Measurements from ENCODE around the gene TTC14.
"Not testable (repeated sequence)": the region's sequence is repeated elsewhere in the genome, so short reads cannot be mapped to it uniquely, and the experiment has no call there.

The TTC14 gene, protein sequence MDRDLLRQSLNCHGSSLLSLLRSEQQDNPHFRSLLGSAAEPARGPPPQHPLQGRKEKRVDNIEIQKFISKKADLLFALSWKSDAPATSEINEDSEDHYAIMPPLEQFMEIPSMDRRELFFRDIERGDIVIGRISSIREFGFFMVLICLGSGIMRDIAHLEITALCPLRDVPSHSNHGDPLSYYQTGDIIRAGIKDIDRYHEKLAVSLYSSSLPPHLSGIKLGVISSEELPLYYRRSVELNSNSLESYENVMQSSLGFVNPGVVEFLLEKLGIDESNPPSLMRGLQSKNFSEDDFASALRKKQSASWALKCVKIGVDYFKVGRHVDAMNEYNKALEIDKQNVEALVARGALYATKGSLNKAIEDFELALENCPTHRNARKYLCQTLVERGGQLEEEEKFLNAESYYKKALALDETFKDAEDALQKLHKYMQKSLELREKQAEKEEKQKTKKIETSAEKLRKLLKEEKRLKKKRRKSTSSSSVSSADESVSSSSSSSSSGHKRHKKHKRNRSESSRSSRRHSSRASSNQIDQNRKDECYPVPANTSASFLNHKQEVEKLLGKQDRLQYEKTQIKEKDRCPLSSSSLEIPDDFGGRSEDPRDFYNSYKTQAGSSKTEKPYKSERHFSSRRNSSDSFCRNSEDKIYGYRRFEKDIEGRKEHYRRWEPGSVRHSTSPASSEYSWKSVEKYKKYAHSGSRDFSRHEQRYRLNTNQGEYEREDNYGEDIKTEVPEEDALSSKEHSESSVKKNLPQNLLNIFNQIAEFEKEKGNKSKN

DNA sequence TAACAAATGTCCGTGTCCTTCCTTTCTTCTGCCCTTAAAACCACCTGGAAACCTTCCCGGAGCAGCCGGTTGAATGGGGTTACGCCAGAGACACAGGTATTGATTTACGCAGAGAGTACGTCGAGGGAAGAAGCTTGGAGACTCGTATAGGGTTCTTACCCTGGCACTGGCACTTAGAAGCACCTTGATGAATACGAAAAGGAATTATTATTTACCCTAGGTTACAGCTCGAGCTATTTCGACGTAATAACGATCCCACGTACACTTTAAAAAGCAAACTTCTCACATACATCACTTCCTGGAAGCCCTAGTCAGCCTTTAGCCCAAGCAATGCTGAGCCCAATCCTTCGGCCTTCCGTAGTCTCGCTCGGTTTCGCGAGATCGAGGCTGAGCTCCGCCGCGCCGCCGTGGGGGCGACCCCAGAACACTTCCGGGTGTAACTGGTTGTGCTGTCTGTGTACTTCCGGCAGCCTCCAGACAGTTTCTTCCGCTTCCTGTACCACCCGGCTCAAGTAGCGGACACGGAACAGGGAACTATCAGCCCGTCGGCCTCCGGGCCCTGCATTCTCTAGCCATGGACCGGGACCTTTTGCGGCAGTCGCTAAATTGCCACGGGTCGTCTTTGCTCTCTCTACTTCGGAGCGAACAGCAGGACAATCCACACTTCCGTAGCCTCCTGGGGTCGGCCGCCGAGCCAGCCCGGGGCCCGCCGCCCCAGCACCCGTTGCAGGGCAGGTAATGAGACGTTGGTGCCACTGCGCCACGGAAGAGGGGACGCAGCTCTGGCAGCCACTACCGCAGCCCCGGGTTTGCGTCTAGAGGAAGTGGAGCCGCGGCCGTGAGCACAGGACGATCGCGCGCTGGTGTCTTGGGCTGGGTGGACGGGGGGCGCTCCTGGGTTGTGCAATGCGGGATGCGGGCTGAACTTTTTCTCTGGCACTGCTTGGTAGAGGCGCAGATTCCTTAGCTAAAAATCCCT lies at the start of gene TTC14:
Gene TTC14, plus strand, starts transcription at position 476 of the 979 bp plus-strand sequence. Its CDS starts 99 bp downstream, at position 575.
- peak; percentile 91 for DNase-seq

DNA sequence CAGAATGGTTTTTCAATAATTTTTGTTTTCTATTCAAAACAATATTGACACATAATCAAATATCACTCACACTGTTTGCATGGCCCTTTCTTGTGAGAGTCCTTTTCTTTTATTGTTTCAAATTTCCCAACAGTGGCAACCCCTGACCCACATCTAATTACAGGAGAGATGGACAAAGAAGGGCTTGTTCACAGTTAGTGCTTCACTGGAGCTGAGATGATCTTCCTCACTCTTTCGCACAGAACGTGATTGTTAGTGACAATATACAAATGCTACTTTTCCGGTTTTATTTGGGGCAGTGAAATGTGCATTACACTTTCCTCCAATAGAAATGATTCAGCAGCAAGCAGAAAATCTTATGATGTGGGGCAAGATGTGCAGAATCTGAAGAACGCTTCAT lies 38.6 kb upstream of the TTC14 start:
- no peak for DNase-seq

DNA sequence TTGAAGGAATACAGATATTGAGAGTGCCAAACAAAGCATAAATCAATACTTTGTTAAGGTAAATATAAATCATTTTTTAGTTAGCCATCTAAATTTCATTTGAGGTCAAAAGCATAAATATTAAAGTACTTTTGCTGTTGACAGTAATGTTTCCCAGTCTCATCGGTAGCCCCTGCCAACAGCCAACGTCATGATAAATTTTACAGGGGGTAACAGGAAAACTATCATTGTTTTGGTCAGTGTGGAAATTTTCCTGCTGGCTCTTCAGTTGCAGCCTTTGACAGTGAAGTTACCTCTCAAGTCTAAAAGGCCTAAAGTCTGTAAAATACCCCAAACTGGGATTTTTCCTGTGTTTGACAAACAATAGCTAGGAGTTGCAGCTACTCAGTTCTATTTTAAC lies 37.3 kb upstream of the TTC14 start:
- no peak for DNase-seq

DNA sequence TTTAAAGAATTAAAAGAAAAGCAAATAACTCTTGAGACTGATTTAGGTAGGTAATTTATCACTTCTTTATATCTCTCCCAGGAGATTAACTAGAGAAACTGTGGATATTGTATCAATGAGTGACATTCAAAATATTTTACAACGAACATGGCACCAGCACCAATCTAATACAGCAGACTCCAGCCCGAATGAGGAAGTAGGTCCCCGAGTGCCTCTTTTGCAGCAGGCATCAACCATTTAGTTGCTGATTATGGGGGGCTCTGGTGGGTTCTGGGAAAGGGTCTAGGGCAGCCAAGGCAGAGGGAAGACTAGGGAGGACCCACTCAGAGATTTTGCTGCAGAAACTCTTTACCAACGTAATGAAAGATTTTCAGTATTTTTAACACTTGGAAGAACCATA lies 31.7 kb upstream of the TTC14 start:
- DNase-seq = no peak

DNA sequence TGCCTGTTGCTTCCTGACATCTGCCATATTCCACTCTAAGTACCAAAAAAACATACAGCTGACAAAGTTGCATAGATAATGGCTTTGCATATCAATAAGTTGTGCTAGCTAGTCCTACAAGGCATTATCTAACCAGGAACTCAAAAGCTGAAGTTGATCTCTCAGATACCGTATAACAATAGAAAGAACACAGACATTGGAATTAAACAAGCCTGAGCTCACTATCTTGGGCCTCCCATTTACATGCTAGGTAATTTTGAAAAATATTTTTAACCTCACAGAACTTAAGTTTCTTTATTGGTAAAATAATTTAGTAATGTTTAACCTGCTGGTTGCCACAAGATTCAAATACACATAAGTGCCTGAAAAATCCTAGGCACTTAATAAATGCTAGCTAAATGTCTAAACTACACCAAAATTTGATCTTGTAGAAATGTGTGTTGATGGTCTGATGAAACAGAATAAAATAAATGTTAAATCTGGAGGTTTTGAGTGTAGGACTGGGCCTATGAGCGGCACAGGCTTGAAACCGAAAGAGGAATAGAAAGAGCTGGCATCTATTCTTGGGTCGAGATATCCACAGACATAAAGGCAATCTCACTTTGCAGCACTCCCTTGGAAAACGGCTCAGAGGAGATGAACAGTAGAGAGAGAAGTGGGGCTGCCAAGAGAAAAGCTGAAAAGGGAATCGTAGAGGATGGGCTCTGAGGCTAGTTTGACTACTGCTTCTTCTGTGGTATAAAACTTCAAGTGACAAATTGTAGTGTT lies 29.9 kb upstream of the TTC14 start:
- DNase-seq = no peak

DNA sequence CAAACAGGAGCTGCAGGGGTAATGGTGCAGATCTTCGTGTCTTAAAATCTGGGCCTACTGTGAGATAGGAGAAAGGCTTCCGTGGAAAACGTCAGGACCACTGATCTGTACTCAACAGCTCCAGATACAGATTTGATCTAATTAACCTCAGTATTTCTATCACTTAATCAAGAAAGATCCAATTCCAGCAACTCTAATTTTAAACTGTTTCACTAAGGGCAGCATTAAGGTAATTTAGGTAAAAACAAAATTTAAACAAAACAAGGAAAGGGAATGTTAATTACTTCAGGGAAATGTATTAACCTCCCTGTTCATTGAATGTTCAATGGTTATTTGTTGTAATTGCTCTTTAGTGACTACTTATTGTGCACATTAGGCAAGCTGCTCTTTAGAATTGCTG lies 26.4 kb upstream of the TTC14 start:
- DNase-seq = no peak

DNA sequence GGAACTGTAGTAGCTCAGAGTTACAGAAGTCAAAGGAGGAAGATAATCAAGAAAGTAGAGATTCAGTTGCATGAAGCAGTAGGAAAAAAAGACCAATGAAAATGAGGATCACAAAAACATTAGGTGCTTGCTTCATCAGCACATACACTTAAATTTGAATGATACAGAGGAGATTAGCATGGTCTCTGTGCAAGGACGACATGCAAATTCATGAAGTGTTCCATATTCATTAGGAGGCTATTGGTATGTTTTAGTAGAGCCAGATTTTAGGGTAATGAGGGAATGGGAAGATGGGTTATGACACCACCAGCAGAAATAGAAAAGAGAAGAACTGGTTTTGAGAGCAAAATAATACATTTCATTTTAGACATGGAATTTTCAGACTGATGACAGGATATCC lies 21.0 kb upstream of the TTC14 start:
- DNase-seq = no peak

DNA sequence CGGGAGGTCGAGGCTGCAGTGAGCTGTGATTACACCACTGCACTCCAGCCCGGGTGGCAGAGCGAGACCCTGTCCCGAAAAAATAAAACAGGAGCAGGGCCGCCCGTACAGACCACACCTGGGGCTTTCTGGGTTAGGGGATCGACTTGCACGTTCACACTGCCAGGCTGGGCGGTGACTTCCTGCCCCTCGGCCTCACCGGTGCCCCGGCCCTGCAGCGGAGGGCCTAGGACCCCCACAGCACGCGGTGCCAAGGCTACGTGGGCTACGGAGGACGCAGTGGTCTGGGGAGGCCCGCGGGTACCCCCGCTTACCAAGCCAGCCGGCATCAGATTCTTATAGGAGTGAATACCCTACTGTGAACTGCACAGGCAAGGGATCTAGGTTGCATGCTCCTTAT lies 11.6 kb upstream of the TTC14 start:
- DNase-seq = no peak

DNA sequence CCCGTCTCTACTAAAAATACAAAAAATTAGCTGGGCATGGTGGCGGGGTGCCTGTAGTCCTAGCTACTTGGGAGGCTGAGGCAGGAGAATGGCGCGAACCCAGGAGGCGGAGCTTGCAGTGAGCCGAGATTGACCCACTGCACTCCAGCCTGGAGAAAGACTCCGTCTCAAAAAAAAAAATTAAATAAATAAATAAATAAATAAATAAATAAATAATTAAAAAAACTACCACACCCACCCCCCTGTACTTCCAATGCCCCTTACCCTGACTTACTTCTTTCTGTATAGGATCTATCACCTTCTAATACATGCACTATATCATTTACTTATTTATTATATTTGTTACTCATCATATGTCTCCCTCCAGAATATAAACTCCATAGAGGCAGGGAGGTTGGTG lies 8.3 kb upstream of the TTC14 start:
- DNase-seq = not testable (repeated sequence)

DNA sequence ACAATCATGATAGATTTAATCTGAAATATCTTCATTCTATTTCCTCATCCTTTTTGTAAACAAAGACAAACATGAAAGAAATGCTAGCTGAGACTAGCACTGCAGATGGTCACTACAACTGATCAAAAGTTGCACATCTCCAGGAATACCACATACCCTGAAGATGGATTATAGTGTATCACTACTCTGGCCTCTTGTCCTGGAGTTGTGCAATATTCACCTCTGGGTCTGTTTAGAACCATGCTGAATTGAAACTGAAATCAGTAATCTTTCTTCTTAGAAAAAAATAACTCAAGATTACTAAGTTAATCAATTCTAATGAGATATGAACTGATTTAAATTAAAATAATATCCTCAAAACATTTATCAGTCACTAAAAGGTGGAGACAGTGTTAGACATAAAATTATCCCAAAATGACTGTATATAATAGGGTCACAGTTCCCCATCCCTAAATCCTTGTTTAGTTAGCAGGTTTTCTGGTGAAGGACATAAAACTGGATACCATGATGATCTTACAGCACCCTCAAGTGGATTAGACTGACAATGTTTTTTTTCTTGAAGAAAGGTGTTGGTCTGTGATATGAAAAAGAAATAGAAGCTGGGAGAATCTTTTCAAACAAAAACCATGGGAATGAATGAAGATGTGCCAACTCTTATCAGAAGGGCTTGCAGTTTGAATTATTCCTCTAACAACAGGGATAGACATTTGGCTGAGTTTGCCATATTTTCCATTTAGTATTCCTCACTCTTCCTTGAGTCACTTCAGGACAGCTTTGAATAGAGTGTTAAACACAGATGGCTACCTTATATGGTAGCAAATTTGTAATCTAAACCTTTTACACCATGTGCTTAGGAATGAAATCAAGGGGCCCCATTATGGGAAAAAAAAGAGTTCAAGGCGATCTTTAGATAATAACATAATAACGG lies 7.1 kb upstream of the TTC14 start:
- peak; percentile 40 for DNase-seq

DNA sequence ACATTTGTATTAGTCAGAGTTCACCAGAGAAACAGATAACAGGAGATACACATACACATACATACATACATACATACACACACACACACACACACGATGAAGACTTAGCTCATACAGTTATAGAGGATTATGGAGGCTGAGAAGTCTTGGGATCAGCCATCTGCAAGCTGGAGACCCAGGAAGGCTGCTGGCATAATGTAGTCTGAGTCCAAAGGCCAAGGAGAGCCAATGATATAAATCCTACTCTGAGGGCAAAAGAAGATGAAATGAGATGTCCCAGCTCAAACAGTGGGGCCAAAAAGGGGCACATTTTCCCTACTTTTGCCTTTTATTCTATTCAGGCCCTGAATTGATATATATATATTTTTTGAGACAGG lies 6.4 kb upstream of the TTC14 start:
- DNase-seq = no peak

DNA sequence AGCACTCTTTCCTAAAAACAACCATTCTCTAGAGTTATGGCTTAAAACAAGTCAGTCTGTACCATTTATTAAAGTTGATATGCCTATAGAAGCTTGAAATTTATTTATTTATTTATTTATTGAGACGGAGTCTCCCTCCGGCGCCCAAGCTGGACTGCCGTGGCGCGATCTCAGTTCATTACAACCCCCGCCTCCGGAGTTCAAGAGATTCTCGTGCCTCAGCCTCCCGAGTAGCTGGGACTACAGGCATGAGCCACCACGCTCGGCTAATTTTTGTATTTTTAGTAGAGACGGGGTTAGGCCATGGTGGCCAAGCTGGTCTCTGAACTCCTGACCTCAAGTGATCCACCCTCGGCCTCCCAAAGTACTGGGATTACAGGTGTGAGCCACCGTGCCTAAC lies 1.5 kb upstream of the TTC14 start:
- no peak for DNase-seq

DNA sequence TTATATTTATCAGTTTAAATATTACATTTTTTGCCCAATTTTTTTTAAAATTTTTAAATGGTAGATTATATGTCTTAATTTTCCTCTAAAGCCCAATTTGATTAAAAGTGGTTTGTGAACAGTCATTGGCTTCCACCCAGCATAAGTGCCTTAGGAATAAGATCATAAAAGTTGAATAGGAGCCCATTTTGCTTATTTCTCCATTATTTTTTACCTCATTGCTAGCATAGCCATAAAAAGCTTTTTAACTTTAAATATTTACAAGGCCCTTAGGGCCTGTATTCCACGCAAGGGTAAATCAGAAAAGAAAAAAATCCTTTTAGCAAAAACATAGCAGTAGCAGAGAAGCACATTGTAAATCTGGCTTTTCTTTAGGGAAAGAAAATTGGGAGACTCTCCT lies 9.0 kb downstream of the TTC14 start:
- no peak for DNase-seq

DNA sequence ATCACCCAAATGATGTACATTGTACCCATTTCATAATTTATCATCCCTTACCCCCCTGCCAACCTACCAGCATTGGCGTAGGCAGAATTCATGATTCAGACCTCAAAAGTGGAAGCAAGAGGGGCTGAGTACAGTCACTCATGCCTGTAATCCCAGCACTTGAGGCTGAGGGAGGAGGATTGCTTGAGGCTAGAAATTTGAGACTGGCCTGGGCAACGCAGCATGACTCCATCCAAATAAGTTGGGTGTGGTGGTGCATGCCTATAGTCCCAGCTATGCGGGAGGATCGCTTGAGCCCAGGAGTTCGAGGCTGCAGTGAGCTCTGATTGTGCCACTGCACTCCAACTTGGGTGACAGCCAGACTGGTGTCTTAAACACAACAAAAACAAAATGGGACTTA lies 10.4 kb downstream of the TTC14 start:
- DNase-seq = no peak

DNA sequence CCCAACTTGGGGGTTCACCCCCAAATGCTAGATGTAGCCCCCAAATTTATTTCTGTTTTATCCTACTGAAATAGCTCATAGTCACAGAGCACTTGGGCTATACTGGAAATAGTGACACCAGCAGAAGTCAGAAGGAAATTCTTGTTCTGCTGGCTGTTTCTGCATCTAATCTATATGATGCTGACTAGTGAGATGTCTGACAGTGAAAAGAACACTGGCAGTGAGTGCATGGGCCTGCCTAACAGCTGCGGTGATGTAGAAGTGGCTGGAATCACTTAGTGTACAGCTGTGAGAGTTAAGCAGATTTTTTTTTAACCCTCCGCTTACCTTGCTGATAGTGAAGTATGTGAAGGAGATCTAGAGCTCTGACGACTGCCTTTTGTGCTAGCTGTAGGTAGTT lies 14.0 kb downstream of the TTC14 start:
- DNase-seq = no peak

DNA sequence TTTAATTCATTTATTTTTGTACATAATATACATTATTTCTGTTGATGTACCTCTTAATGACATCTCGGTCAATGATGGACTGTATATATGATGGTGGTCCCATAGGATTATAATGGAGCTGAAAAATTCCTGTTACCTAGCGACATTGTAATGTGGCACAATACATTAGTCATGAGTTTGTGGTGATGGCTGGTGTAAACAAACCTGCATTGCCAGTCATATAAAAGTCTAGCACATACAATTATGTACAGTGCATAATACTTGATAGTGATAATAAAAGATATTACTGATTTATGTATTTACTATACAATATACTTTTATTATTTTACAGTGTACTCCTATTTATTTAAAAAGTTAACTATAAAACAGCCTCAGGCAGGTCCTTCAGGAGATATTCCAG lies 15.1 kb downstream of the TTC14 start:
- no peak for DNase-seq

DNA sequence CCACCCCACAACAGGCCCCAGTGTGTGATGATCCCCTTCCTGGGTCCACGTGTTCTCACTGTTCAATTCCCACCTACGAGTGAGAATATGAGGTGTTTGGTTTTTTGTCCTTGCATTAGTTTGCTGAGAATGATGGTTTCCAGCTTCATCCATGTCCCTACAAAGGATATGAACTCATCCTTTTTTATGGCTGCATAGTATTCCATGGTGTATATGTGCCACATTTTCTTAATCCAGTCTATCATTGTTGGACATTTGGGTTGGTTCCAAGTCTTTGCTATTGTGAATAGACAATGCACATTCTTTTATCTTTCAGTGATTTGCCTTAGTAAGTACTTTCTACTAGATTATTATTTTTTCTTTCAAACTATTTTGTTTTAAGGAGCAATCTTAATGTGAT lies 16.6 kb downstream of the TTC14 start:
- DNase-seq = not testable (repeated sequence)

DNA sequence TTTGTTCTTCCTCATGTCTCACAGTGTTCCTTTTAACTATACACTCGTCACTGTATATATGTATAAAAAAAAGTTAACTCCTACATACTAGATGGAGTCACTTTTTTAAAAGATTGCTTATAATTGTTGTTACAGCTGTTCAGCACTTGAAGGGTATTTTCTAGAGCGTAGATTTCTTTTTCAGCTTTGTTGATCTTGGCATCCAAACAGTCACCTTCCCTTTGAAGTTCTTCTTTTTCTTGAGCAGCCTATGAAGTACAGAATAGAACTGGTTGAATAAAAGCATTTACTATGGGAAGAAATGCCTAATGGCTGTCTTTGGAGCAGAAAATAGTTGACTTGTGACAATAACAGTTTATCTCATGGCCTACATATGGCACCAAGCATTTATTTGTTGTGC lies 17.8 kb downstream of the TTC14 start:
- DNase-seq = no peak

DNA sequence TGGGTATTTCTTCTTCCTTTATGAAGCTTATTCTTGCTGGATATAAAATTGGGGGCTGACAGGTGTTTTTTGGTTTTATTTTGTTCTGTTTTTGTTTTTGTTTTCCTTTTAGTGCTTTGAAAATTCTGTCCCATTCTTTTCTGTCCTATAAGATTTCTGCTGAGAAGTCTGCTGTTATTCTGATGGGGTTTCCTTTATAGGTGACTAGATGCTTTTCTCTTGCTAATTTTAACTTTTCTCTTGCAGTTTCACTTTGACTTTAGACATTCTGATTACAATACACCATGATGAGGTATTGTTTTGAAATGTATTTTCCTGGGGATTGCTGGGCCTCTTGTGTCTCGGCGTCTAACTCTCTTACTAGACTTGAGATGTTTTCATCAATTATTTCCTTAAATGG lies 22.8 kb downstream of the TTC14 start:
- no peak for DNase-seq

DNA sequence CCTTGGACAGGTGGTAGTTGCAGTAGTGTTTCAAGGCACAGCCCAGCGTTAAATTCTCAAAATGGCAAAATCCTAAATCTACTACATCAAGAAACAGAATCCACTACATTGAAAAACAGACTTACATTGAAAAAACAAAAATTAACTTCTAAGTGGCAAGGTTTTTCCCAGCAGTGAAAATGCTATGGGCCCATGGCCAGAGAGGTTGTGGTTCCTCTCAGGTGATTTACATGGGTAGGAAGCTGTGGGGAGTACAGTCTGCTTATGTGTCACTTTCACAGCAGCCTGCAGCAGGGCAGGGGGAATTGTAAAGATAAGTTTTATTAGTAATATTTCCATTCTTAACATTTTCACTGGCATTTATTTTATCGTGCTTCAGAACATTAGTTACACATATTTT lies 24.9 kb downstream of the TTC14 start:
- DNase-seq = no peak

DNA sequence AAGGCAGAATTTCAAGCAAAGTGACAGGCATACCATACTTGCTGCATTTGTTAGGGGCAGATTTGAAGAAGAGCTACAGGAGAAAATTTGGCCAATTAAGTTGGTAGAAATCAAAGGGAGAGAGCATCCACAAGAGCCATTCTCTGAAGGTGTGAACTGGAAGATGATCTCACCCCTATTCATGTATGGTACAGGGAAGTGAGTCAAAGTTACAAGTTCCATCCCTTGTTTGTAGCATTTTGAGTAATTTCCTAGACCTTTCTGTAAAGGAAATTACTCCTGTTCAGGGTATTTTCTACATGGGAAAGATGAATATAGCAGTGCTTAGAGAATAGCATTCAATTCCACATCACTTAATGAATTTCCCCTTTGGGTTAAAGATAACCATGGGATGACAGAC lies 28.4 kb downstream of the TTC14 start:
- no peak for DNase-seq
